Psoas muscle (tissue), 8 donors: ENCODE data around the gene VDAC1. TPM values are rescaled to one million over a fixed set of nuclear protein-coding genes. Genes with fewer than 3 reads are reported as not detected.
A peak's percentile ranks its signal among the peaks of the same experiment; 100 is the strongest.

Source experiments
- ATAC-seq, 4 donors: fragments of 200-7000 bp; cut with Tn5 transposase; one replicate each; pipeline ENCODE4 v1.9.1; 2020; ENCODE audit warnings: moderate library complexity in 3 of 4, mild to moderate bottlenecking in 2 of 4
- DNase-seq, 2 donors: peaks; one replicate each; pipeline ENCODE4 v3.0.0-alpha.2; 2020
- H3K27ac ChIP-seq: fragments of 200-600 bp; one replicate; pipeline ENCODE4 v1.8.0; 2022
- H3K27me3 ChIP-seq, 3 donors: fragments of 200-600 bp in 1 of 3; one replicate each; pipeline versions ENCODE4 v1.6.1 to v1.8.0; 2013 to 2022; ENCODE audit warnings: low read length in 2 of 3, mild to moderate bottlenecking in 2 of 3, moderate library complexity in 1 of 3; ENCODE audit not compliant: insufficient read depth in 3 of 3
- H3K36me3 ChIP-seq, 2 donors: fragments of 200-600 bp in 1 of 2; one replicate each; pipeline versions ENCODE4 v1.6.1 to v1.8.0; 2013 to 2022; ENCODE audit warnings: low read depth in 1 of 2, mild to moderate bottlenecking in 1 of 2, moderate library complexity in 1 of 2; ENCODE audit not compliant: insufficient read depth in 1 of 2
- H3K4me1 ChIP-seq: fragments of 200-600 bp; one replicate; pipeline ENCODE4 v1.8.0; 2022
- H3K4me3 ChIP-seq: fragments of 200-600 bp; one replicate; pipeline ENCODE4 v1.8.0; 2022; ENCODE audit warnings: mild to moderate bottlenecking
- H3K9me3 ChIP-seq: fragments of 200-600 bp; one replicate; pipeline ENCODE4 v1.8.0; 2022
- WGBS, 3 donors: extraction: QIAGEN DNeasy Blood & Tissue Kit; methylation state at CpG; one replicate each; pipeline versions ENCODE4 v1.1.6 to v1.1.7; 2013; 5-methylcytosine and 5-hydroxymethylcytosine counted together
- intact Hi-C, 2 donors: fragments of 100-400 bp; cut with DNase I; formaldehyde crosslinking; loops; one replicate each; pipeline versions ENCODE4 v1.11.0 to v1.14.2; 2022
- polyA plus RNA-seq, 3 donors: library from polyadenylated mRNA; stranded (reverse); fragments of 200-250 nt; gene quantifications; one replicate each; pipeline ENCODE4 v1.2.3, GENCODE V29; 2013
- total RNA-seq, 4 donors: library from RNA; stranded (reverse); fragmentation: NEBNext Ultra II Directional in 2 of 4; extraction: Animal tissue kit (Norgen Biotek cat#: 25700) in 2 of 4; gene quantifications; one replicate each; pipeline versions ENCODE4 v1.2.1 to v1.2.4, GENCODE V29; 2021 to 2023
- TF ChIP-seq, protein P1 (sequence below): fragments of 200-600 bp; IDR thresholded peaks from one replicate; pipeline ENCODE4 v1.8.0; 2022; ENCODE audit warnings: antibody characterized with exemption
- donor health status: healthy with polysubstance abuse.
- donor health status: DM: no; HTN: no; CAD: no; lungs with moderate emphysema.
- donor health status: Bipolar disorder and iron deficiency.
- donor health status: healthy.
- donor health status: DM: yes; HTN: yes; CAD: no.
- donor health status: DM: no; HTN: no; CAD: no.
- donor health status: DM: no; HTN: no; CAD: no.
- donor health status: DM: yes; HTN: yes; CAD: no.

Gene VDAC1
- total and polyA plus RNA-seq, 7 donors = 389 to 592 (median 525) TPM

DNA sequence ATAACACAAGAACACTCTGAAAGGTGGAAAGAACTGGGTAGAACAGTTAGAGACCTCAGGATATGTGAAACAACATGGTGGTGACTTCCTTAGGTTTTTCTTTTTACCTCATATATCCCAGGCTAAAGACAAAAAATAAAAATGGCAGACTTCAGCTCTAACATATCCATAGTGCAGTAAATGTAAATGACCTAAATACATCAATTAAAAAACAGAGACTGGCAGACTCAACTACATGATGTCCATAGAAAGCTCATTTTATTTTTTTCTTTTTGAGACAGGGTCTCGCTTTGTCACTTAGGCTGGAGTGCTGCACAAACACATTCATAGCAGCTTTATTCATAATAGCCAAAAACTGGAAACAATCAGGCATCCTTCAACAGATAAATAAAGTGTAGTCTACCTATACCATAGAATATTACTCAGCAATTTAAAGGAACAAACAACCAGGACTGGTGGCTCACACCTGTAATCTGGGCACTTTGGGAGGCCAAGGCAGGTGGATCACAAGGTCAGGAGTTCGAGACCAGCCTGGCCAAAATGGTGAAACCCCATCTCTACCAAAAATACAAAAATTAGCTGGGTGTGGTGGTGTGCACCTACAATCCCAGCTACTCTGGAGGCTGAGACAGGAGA is 41.2 kb downstream of the VDAC1 start:
- peaks cover 2 to 14% of the 10 kb centered on the region in 2 donors for H3K36me3 ChIP-seq
- ATAC-seq (no peak), DNase-seq (no peak)
- H3K27ac ChIP-seq = no peak overlapping the region
- TF ChIP-seq, protein P1, sequence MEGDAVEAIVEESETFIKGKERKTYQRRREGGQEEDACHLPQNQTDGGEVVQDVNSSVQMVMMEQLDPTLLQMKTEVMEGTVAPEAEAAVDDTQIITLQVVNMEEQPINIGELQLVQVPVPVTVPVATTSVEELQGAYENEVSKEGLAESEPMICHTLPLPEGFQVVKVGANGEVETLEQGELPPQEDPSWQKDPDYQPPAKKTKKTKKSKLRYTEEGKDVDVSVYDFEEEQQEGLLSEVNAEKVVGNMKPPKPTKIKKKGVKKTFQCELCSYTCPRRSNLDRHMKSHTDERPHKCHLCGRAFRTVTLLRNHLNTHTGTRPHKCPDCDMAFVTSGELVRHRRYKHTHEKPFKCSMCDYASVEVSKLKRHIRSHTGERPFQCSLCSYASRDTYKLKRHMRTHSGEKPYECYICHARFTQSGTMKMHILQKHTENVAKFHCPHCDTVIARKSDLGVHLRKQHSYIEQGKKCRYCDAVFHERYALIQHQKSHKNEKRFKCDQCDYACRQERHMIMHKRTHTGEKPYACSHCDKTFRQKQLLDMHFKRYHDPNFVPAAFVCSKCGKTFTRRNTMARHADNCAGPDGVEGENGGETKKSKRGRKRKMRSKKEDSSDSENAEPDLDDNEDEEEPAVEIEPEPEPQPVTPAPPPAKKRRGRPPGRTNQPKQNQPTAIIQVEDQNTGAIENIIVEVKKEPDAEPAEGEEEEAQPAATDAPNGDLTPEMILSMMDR = no peak
- no peaks in the 10 kb centered on the region for H3K27me3 ChIP-seq
- no peak overlapping the region for H3K4me3 ChIP-seq
- H3K9me3 ChIP-seq = peaks cover 7% of the 10 kb centered on the region
- intact Hi-C loops = no loop called here
- 92 to 96% (median 95%) methylated on average over 2 of the region's 2 CpGs for WGBS, 3 donors
- peaks cover 20% of the 10 kb centered on the region for H3K4me1 ChIP-seq

DNA sequence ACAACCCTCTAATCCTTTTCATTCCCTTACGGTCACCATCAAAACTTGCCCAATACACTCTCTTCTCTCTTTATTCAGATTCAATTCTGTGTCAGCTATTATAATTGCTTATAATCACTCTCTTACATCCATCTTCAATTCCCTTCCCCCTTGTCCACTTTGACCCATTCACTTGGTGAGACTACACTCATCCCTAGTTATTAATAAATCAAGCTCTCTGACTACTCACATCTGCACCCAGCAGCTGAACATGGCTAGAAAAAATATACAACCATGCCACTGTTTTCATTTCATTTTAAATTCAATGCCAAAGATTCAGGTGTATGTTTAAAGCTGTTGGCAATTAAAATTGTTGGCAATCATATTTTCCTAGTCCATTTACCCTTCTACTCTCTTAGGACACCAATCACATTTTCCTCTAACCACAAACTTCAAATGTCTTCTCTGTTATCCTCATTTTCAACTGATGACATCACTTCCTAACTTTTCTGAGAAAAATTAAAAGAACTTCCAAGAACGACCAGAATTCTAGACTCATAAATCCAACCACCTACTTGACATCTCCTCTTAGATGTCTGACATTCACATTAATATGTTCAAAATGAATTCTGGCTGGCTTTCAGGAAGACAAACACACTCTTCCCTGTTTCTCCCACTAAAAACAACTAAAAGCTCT is 41.8 kb downstream of the VDAC1 start:
- ATAC-seq (peak in 2 of 4 donors; percentile 45 to 58), DNase-seq (no peak)
- no peaks in the 10 kb centered on the region for H3K27me3 ChIP-seq
- TF ChIP-seq, protein P1 = no peak
- H3K4me1 ChIP-seq = peaks cover 20% of the 10 kb centered on the region
- intact Hi-C loops = no loop called here
- peaks cover 2 to 20% of the 10 kb centered on the region in 2 donors for H3K36me3 ChIP-seq
- H3K27ac ChIP-seq = no peak overlapping the region
- 41 to 45% (median 42%) methylated on average over 2 of the region's 2 CpGs for WGBS, 3 donors
- no peak overlapping the region for H3K4me3 ChIP-seq
- H3K9me3 ChIP-seq = peaks cover 7% of the 10 kb centered on the region

GRCh38 chr5:133962131-133962530 is 42.6 kb downstream of the VDAC1 start:
- intact Hi-C loops = no loop called here
- Histone ChIP-seq H3K36me3 (peaks cover 5 to 29% of the 10 kb centered on the region in 2 donors), H3K4me1 (peaks cover 15% of the 10 kb centered on the region), H3K4me3 (no peak overlapping the region), H3K9me3 (peaks cover 7% of the 10 kb centered on the region), H3K27ac (no peak overlapping the region), H3K27me3 (no peaks in the 10 kb centered on the region)
- DNase-seq (no peak), ATAC-seq (peak in 1 of 4 donors; percentile 20)
- WGBS, 3 donors = 61 to 75% (median 69%) methylated on average over 2 of the region's 2 CpGs
- TF ChIP-seq, protein P1 = no peak

GRCh38 chr5:133959643-133960042 is 45.1 kb downstream of the VDAC1 start:
- Histone ChIP-seq H3K4me3 (no peak overlapping the region), H3K36me3 (peaks cover 5 to 51% of the 10 kb centered on the region in 2 donors), H3K27ac (no peak overlapping the region), H3K4me1 (peaks cover 4% of the 10 kb centered on the region), H3K9me3 (peaks cover 7% of the 10 kb centered on the region), H3K27me3 (no peaks in the 10 kb centered on the region)
- WGBS, 3 donors = 88 to 90% (median 89%) methylated on average over 11 of the region's 11 CpGs
- intact Hi-C loops = no loop called here
- TF ChIP-seq, protein P1 = no peak
- no peak for DNase-seq
- ATAC-seq = no peak
